ENCODE measurements around the gene SBSN. TPM values are rescaled to one million over a fixed set of nuclear protein-coding genes. Genes with fewer than 3 reads are reported as not detected.

The SBSN gene
- total and polyA plus RNA-seq, 4 donors, result 0.08 to 0.39 (median 0.09) TPM; not detected in 1

GRCh38 chr19:35562776-35563175, 34.7 kb upstream of the SBSN start:
- Histone ChIP-seq H3K9ac (ENCODE audit: insufficient read depth in 1 of 2, low read length in 2 of 2) (no peak overlapping the region), H3K27ac (ENCODE audit: low read depth in 1 of 2, low read length in 1 of 2) (no peak overlapping the region), H3K9me3 (ENCODE audit: control insufficient read depth in 4 of 4, insufficient read depth in 3 of 4, low read length in 3 of 4) (no peaks in the 10 kb centered on the region), H3K4me3 (no peak overlapping the region), H3K36me3 (ENCODE audit: control insufficient read depth in 4 of 4, insufficient read depth in 4 of 4, low read length in 4 of 4) (no peaks in the 10 kb centered on the region), H3K27me3 (ENCODE audit: control insufficient read depth in 3 of 3, insufficient read depth in 3 of 3, low read length in 2 of 3) (peaks cover 6 to 25% (median 11%) of the 10 kb centered on the region in 3 donors), H3K4me1 (ENCODE audit: control insufficient read depth in 5 of 5, insufficient read depth in 5 of 5, low read length in 5 of 5) (peaks cover 0 to 7% (median 0%) of the 10 kb centered on the region in 5 donors)
- ATAC-seq (ENCODE audit: insufficient read depth, low FRiP score) (no peak), DNase-seq (no peak)
- 57 to 65% methylated on average over 2 of the region's 2 CpGs for WGBS, 2 donors
- TF ChIP-seq, protein P1, sequence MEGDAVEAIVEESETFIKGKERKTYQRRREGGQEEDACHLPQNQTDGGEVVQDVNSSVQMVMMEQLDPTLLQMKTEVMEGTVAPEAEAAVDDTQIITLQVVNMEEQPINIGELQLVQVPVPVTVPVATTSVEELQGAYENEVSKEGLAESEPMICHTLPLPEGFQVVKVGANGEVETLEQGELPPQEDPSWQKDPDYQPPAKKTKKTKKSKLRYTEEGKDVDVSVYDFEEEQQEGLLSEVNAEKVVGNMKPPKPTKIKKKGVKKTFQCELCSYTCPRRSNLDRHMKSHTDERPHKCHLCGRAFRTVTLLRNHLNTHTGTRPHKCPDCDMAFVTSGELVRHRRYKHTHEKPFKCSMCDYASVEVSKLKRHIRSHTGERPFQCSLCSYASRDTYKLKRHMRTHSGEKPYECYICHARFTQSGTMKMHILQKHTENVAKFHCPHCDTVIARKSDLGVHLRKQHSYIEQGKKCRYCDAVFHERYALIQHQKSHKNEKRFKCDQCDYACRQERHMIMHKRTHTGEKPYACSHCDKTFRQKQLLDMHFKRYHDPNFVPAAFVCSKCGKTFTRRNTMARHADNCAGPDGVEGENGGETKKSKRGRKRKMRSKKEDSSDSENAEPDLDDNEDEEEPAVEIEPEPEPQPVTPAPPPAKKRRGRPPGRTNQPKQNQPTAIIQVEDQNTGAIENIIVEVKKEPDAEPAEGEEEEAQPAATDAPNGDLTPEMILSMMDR (IDR thresholded peaks at IDR 0.05; ENCODE audit: control extremely low read depth, extremely low read depth), result no peak

- Histone ChIP-seq H3K4me1 (ENCODE audit: control insufficient read depth in 5 of 5, insufficient read depth in 5 of 5, low read length in 5 of 5) (peaks cover 0 to 9% (median 0%) of the 10 kb centered on the region in 5 donors), H3K27me3 (ENCODE audit: control insufficient read depth in 3 of 3, insufficient read depth in 3 of 3, low read length in 2 of 3) (peaks cover 8 to 27% (median 11%) of the 10 kb centered on the region in 3 donors), H3K4me3 (no peak overlapping the region), H3K36me3 (ENCODE audit: control insufficient read depth in 4 of 4, insufficient read depth in 4 of 4, low read length in 4 of 4) (no peaks in the 10 kb centered on the region), H3K27ac (ENCODE audit: low read depth in 1 of 2, low read length in 1 of 2) (no peak overlapping the region), H3K9ac (ENCODE audit: insufficient read depth in 1 of 2, low read length in 2 of 2) (no peak overlapping the region), H3K9me3 (ENCODE audit: control insufficient read depth in 4 of 4, insufficient read depth in 3 of 4, low read length in 3 of 4) (no peaks in the 10 kb centered on the region)
- DNase-seq, result no peak
- WGBS, 2 donors, result 56 to 63% methylated on average over 16 to 17 of the region's 17 CpGs
- ATAC-seq (ENCODE audit: insufficient read depth, low FRiP score), result no peak
- TF ChIP-seq, protein P1 (IDR thresholded peaks at IDR 0.05; ENCODE audit: control extremely low read depth, extremely low read depth), result no peak
Observed at GRCh38 chr19:35562336-35562735, 34.2 kb upstream of the SBSN start.

DNA sequence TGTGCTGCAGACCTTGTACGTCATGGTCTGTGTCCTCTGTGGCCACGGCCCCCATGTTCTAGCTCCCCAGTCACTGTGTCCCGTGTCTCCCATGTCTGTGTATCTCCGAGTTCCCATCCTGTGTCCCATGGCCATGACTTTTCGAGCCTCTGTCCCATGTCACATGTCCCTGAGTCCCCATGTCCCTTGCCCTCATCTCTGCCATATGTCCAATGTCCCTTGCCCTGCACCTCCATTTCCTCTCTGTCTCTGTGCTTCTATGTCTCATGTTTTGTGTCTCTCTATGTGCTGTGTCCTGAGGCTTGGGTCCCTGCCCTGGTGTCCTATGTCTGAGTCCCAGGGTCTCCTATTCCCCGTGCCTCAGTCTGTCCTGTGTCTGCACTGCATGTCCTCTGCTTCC, 33.3 kb upstream of the SBSN start:
- 77 to 88% methylated on average over 6 of the region's 6 CpGs for WGBS, 2 donors
- Histone ChIP-seq H3K9ac (ENCODE audit: insufficient read depth in 1 of 2, low read length in 2 of 2) (no peak overlapping the region), H3K27me3 (ENCODE audit: control insufficient read depth in 3 of 3, insufficient read depth in 3 of 3, low read length in 2 of 3) (peaks cover 11 to 28% (median 12%) of the 10 kb centered on the region in 3 donors), H3K27ac (ENCODE audit: low read depth in 1 of 2, low read length in 1 of 2) (no peak overlapping the region), H3K4me1 (ENCODE audit: control insufficient read depth in 5 of 5, insufficient read depth in 5 of 5, low read length in 5 of 5) (peaks cover 0 to 10% (median 0%) of the 10 kb centered on the region in 5 donors), H3K4me3 (no peak overlapping the region), H3K9me3 (ENCODE audit: control insufficient read depth in 4 of 4, insufficient read depth in 3 of 4, low read length in 3 of 4) (no peaks in the 10 kb centered on the region), H3K36me3 (ENCODE audit: control insufficient read depth in 4 of 4, insufficient read depth in 4 of 4, low read length in 4 of 4) (no peaks in the 10 kb centered on the region)
- DNase-seq (no peak), ATAC-seq (ENCODE audit: insufficient read depth, low FRiP score) (no peak)
- TF ChIP-seq, protein P1 (IDR thresholded peaks at IDR 0.05; ENCODE audit: control extremely low read depth, extremely low read depth), result no peak

DNA sequence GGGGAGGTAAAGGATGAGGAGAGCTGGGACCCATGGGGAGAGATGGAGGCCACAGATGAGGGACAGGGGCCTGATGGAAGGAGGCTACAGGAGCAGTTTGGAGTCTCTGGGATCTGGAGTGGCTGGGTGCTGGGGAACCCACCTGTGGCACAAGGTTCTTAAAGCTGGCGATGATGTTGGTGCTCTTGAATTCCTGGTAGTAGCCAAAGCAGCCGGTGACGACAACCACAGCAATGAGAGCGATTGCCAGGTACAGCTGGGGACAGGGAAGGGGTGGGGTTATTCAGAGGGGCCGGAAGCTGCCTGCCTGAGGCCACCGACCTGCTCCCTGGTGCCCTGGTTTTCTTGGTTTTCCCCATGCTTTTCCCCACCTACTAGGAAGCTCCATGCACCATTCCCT, 32.6 kb upstream of the SBSN start:
- TF ChIP-seq, protein P1 (IDR thresholded peaks at IDR 0.05; ENCODE audit: control extremely low read depth, extremely low read depth), result no peak
- H3K27ac ChIP-seq (ENCODE audit: low read depth in 1 of 2, low read length in 1 of 2), result no peak overlapping the region
- WGBS, 2 donors, result 54 to 64% methylated on average over 6 of the region's 6 CpGs
- peaks cover 0 to 10% (median 0%) of the 10 kb centered on the region in 5 donors for H3K4me1 ChIP-seq (ENCODE audit: control insufficient read depth in 5 of 5, insufficient read depth in 5 of 5, low read length in 5 of 5)
- H3K9me3 ChIP-seq (ENCODE audit: control insufficient read depth in 4 of 4, insufficient read depth in 3 of 4, low read length in 3 of 4), result no peaks in the 10 kb centered on the region
- ATAC-seq (ENCODE audit: insufficient read depth, low FRiP score), result no peak
- peaks cover 11 to 32% (median 12%) of the 10 kb centered on the region in 3 donors for H3K27me3 ChIP-seq (ENCODE audit: control insufficient read depth in 3 of 3, insufficient read depth in 3 of 3, low read length in 2 of 3)
- no peak for DNase-seq
- H3K4me3 ChIP-seq, result no peak overlapping the region
- no peaks in the 10 kb centered on the region for H3K36me3 ChIP-seq (ENCODE audit: control insufficient read depth in 4 of 4, insufficient read depth in 4 of 4, low read length in 4 of 4)
- no peak overlapping the region for H3K9ac ChIP-seq (ENCODE audit: insufficient read depth in 1 of 2, low read length in 2 of 2)

Measured in lung (tissue), 12 donors.